K562 (cell line): ENCODE measurements around the gene TMEM181. TPM values are rescaled to one million over a fixed set of nuclear protein-coding genes. Genes with fewer than 3 reads are reported as not detected.
A peak's percentile ranks its signal among the peaks of the same experiment; 100 is the strongest.

Experiments used
- ATAC-seq: fragments of 200-7000 bp; cut with Tn5 transposase; 3 replicates; pipeline ENCODE4 v1.9.1; 2020; ENCODE audit warnings: moderate library complexity
- BruUV-seq: library from RNA; stranded (reverse); fragments of 400-500 nt; replicated peaks from 2 replicates; lab custom pipeline; 2021; lab: Mats Ljungman, UMichigan
- CTCF ChIA-PET: fragments of 300-600 bp; formaldehyde crosslinking; extraction: SDS; loops from one replicate; lab custom pipeline; 2021; ENCODE audit warnings: low intra/inter-chr PET ratio; lab: Yijun Ruan, JAX
- POLR2A ChIA-PET: fragments of 300-600, 350-650 bp; sonication (Branson Sonifier 250); formaldehyde crosslinking; extraction: SDS; loops from one replicate; lab custom pipeline; 2021; ENCODE audit warnings: antibody characterized with exemption, inconsistent platforms; lab: Yijun Ruan, JAX
- DNase-seq, 4 experiments: peaks; one replicate each; pipeline versions ENCODE4 v3.0.0 to v3.0.0-alpha.2; 2011 to 2018; ENCODE audit warnings: low spot score in 3 of 4, mixed read lengths in 3 of 4; ENCODE audit errors: extremely low read depth in 1 of 4
- FAIRE-seq: peaks from 2 replicates; lab custom pipeline; 2011; peaks lifted over from hg19 to GRCh38; lab: Jason Lieb, UNC
- H2AFZ ChIP-seq: 2 replicates; pipeline ENCODE4 v1.6.0; 2011; ENCODE audit warnings: low read depth, low read length, control low read depth, inconsistent platforms
- H3K27ac ChIP-seq: fragments of 200-600 bp; 3 replicates; pipeline ENCODE4 v1.8.0; 2011; ENCODE audit warnings: low read depth, mild to moderate bottlenecking, control low read depth, inconsistent platforms, low read length, moderate library complexity, mixed read lengths; ENCODE audit errors: extremely low read depth
- H3K27me3 ChIP-seq, 2 experiments: fragments of 300-600 bp in 1 of 2; 2 replicates in 1 of 2; 3 replicates in 1 of 2; pipeline versions ENCODE4 v1.6.0 to v1.8.0; 2011; ENCODE audit warnings: inconsistent platforms in 2 of 2, low read length in 2 of 2, mild to moderate bottlenecking in 1 of 2, mixed read lengths in 1 of 2, moderate library complexity in 1 of 2; ENCODE audit not compliant: control insufficient read depth in 2 of 2, insufficient read depth in 2 of 2
- H3K36me3 ChIP-seq: fragments of 300-600 bp; 3 replicates; pipeline ENCODE4 v1.8.0; 2011; ENCODE audit warnings: mild to moderate bottlenecking, low read length, inconsistent platforms; ENCODE audit not compliant: control insufficient read depth, insufficient read depth
- H3K4me1 ChIP-seq, 2 experiments: fragments of 200-600 bp in 1 of 2; replicated peaks in 1 of 2; 2 replicates in 1 of 2; 3 replicates in 1 of 2; pipeline versions ENCODE4 v1.5.1 to v1.8.0; 2011; ENCODE audit warnings: inconsistent platforms in 2 of 2, low read length in 2 of 2, mild to moderate bottlenecking in 1 of 2, mixed read lengths in 1 of 2, moderate library complexity in 1 of 2; ENCODE audit not compliant: control insufficient read depth in 2 of 2, insufficient read depth in 2 of 2
- H3K4me2 ChIP-seq: 2 replicates; pipeline ENCODE4 v1.6.1; 2011; ENCODE audit warnings: low read length, control low read depth, inconsistent platforms, mixed read lengths; ENCODE audit not compliant: insufficient read depth
- H3K4me3 ChIP-seq: fragments of 200-600 bp; sonication (generic), shearing (Covaris generic); 2 replicates; pipeline ENCODE4 v1.5.1; 2016; ENCODE audit warnings: control low read depth, inconsistent platforms
- H3K79me2 ChIP-seq: fragments of 200-600 bp; 3 replicates; pipeline ENCODE4 v1.8.0; 2011; ENCODE audit warnings: low read length, inconsistent platforms; ENCODE audit not compliant: control insufficient read depth, insufficient read depth
- H3K9ac ChIP-seq, 2 experiments: 2 replicates each; pipeline versions ENCODE4 v1.6.0 to v1.6.1; 2011; ENCODE audit warnings: low read depth in 2 of 2, low read length in 2 of 2, control low read depth in 1 of 2, inconsistent platforms in 1 of 2, mild to moderate bottlenecking in 1 of 2, mixed read lengths in 1 of 2; ENCODE audit not compliant: insufficient read depth in 1 of 2
- H3K9me1 ChIP-seq: one replicate; pipeline ENCODE4 v1.6.0; 2011; ENCODE audit warnings: inconsistent platforms, mild to moderate bottlenecking, low read length, moderate library complexity; ENCODE audit not compliant: control insufficient read depth, insufficient read depth
- H3K9me3 ChIP-seq: replicated peaks from 2 replicates; pipeline ENCODE4 v1.5.1; 2011; ENCODE audit warnings: low read depth, low read length, inconsistent platforms; ENCODE audit not compliant: control insufficient read depth, insufficient read depth
- H4K20me1 ChIP-seq: replicated peaks from 2 replicates; pipeline ENCODE4 v1.6.1; 2011; ENCODE audit warnings: low read length, inconsistent platforms, mixed read lengths; ENCODE audit not compliant: control insufficient read depth, insufficient read depth
- CBX2 ChIP-seq: fragments of 200-600 bp; sonication (generic); IDR thresholded peaks from one replicate; pipeline ENCODE4 v1.6.1; 2012; ENCODE audit warnings: mild to moderate bottlenecking, low read length, inconsistent platforms; ENCODE audit not compliant: insufficient read depth, poor library complexity, severe bottlenecking
- CBX8 ChIP-seq: fragments of 200-600 bp; sonication (generic); IDR thresholded peaks from 2 replicates; pipeline ENCODE4 v1.6.1; 2012; ENCODE audit warnings: borderline replicate concordance, mixed run types, low read depth, mild to moderate bottlenecking, moderate library complexity, mixed read lengths, low read length, control low read depth, inconsistent platforms; ENCODE audit not compliant: poor library complexity, severe bottlenecking; ENCODE audit errors: extremely low read depth
- FIP1L1 ChIP-seq: fragments of 200-400 bp; formaldehyde crosslinking; IDR thresholded peaks from 2 replicates; pipeline ENCODE4 v1.6.1; 2018; ENCODE audit warnings: mild to moderate bottlenecking, low read depth, low read length; ENCODE audit not compliant: poor library complexity, severe bottlenecking
- HCFC1 ChIP-seq: IDR thresholded peaks from 2 replicates; pipeline ENCODE4 v1.6.1; 2012; ENCODE audit warnings: low read depth, low read length, improper control_type of control experiment
- NFIC ChIP-seq: fragments of 450-650 bp; IDR thresholded peaks from 2 replicates; pipeline ENCODE4 v1.6.1; 2017; ENCODE audit warnings: mild to moderate bottlenecking, inconsistent platforms
- PYGO2 ChIP-seq: fragments of 450-650 bp; IDR thresholded peaks from 2 replicates; pipeline ENCODE4 v1.6.1; 2016; ENCODE audit warnings: mild to moderate bottlenecking, missing genetic modification characterization, moderate library complexity, missing compliant biosample characterization
- STAG1 ChIP-seq: sonication (generic); formaldehyde crosslinking; IDR thresholded peaks from 2 replicates; pipeline ENCODE4 v1.5.0; 2020; ENCODE audit warnings: missing genetic modification reagents, borderline replicate concordance
- THRAP3 ChIP-seq: fragments of 450-650 bp; IDR thresholded peaks from 2 replicates; pipeline ENCODE4 v1.6.1; 2016; ENCODE audit warnings: mild to moderate bottlenecking, inconsistent platforms, borderline replicate concordance
- ZNF23 ChIP-seq: fragments of 250-450 bp; sonication (Bioruptor Pico); IDR thresholded peaks from 2 replicates; pipeline ENCODE4 v1.4.0; 2020; ENCODE audit warnings: mild to moderate bottlenecking
- ZNF785 ChIP-seq: fragments of 250-450 bp; sonication (Bioruptor Pico); IDR thresholded peaks from 2 replicates; pipeline ENCODE4 v1.4.0; 2020; ENCODE audit warnings: mild to moderate bottlenecking
- WGBS: fragments of 100-300 bp; shearing (Covaris generic); methylation state at CpG from one replicate; pipeline ENCODE4 v1.1.6; 2016; ENCODE audit warnings: low coverage, mixed read lengths; ENCODE audit not compliant: insufficient coverage; ENCODE audit errors: missing lambda C conversion rate; 5-methylcytosine and 5-hydroxymethylcytosine counted together
- in situ Hi-C: fragments of 300-500 bp; cut with MboI; formaldehyde crosslinking; loops from 4 replicates; pipeline ENCODE4 v1.15.0; 2018; ENCODE audit warnings: inconsistent platforms, mixed read lengths
- intact Hi-C: fragments of 100-400 bp; cut with micrococcal nuclease; formaldehyde crosslinking; loops from 2 replicates; pipeline ENCODE4 v1.14.2; 2022
- polyA plus RNA-seq, 8 experiments: library from polyadenylated mRNA; depleted of rRNA in 4 of 8; stranded (reverse) in 5 of 8; unstranded in 3 of 8; fragments of >200 nt; fragmentation: Nextera tagmentation in 2 of 8; fragmentation: Illumina TruSeq in 1 of 8; extraction: Ambion mirVana in 2 of 8; extraction: Trizol in 1 of 8; gene quantifications; 2 replicates each; pipeline versions ENCODE4 v1.2.1 to v1.2.3, GENCODE V29; 2011 to 2014; ENCODE audit warnings: inconsistent platforms in 1 of 8, missing spikeins in 1 of 8
- total RNA-seq, 7 experiments: library from RNA; depleted of rRNA in 6 of 7; stranded (reverse); fragments of >200 nt in 6 of 7; fragmentation: Illumina TruSeq in 2 of 7; extraction: Trizol in 2 of 7; gene quantifications; 2 replicates each; pipeline versions ENCODE4 v1.2.1 to v1.2.3, GENCODE V29; 2011 to 2021; ENCODE audit warnings: low replicate concordance in 1 of 7
- TF ChIP-seq, protein P1 (sequence below), 2 experiments: fragments of 450-650 bp in 1 of 2; sonication (generic) in 1 of 2; formaldehyde crosslinking; conservative IDR thresholded peaks; 2 replicates each; pipeline versions ENCODE4 v1.4.0 to v1.8.1; 2020 to 2022; ENCODE audit warnings: mild to moderate bottlenecking in 1 of 2, missing genetic modification reagents in 1 of 2
- TF ChIP-seq, protein P2 (sequence below): fragments of 250-450 bp; sonication (Bioruptor Pico); IDR thresholded peaks from 2 replicates; pipeline ENCODE4 v1.5.0; 2021

TMEM181 gene
- total and polyA plus RNA-seq, 9 of the 15 experiments (the other 6 are each of a cell fraction or from before 2014, with no cell fraction given): 5.6 to 27.2 (median 19.9) TPM

GRCh38 chr6:158662607-158662953 is 102.7 kb downstream of the TMEM181 start:
- no TSS peak for BruUV-seq
- Histone ChIP-seq H2AFZ (no peak overlapping the region), H3K9me3 (no peaks in the 10 kb centered on the region), H3K27ac (no peak overlapping the region), H3K9me1 (no peaks in the 10 kb centered on the region), H3K79me2 (no peaks in the 10 kb centered on the region), H3K9ac (no peak overlapping the region), H4K20me1 (peaks cover 4% of the 10 kb centered on the region), H3K4me2 (no peak overlapping the region), H3K4me3 (no peak overlapping the region), H3K4me1 (peaks cover 0 to 3% of the 10 kb centered on the region in 2 experiments; a peak in 1 of 5 replicates), H3K36me3 (no peaks in the 10 kb centered on the region), H3K27me3 (peaks cover 60 to 71% of the 10 kb centered on the region in 2 experiments)
- in situ Hi-C loops: no loop called here
- DNase-seq: no peak
- ATAC-seq: no peak
- intact Hi-C loops: no loop called here
- ChIA-PET CTCF (interaction anchor here (0.7 to 0.9 kb wide), 2 partner anchors 310 to 442 kb away, joined by 3 read pairs; no protein-coding TSS in a partner anchor), POLR2A (interaction anchor here (0.6 to 1.5 kb wide), 6 partner anchors 11 to 384 kb away, joined by 3 to 5 read pairs (median 4); partner anchors contain the start of genes DYNLT1 and RSPH3)
- no peak for TF ChIP-seq ZNF23 (CRISPR knock-in tag)
- TF ChIP-seq CBX2: peak; percentile 96
- no peak for TF ChIP-seq NFIC
- TF ChIP-seq THRAP3: no peak
- no peak for TF ChIP-seq PYGO2 (tag)
- no peak for TF ChIP-seq FIP1L1
- TF ChIP-seq HCFC1: no peak
- TF ChIP-seq CBX8: peak; percentile 88
- TF ChIP-seq, protein P1, sequence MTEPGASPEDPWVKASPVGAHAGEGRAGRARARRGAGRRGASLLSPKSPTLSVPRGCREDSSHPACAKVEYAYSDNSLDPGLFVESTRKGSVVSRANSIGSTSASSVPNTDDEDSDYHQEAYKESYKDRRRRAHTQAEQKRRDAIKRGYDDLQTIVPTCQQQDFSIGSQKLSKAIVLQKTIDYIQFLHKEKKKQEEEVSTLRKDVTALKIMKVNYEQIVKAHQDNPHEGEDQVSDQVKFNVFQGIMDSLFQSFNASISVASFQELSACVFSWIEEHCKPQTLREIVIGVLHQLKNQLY (CRISPR knock-in tag; conservative IDR thresholded peaks at IDR 0.05): no peak
- TF ChIP-seq ZNF785 (CRISPR knock-in tag): no peak
- no peak for TF ChIP-seq STAG1 (CRISPR knock-in tag)
- TF ChIP-seq, protein P2, sequence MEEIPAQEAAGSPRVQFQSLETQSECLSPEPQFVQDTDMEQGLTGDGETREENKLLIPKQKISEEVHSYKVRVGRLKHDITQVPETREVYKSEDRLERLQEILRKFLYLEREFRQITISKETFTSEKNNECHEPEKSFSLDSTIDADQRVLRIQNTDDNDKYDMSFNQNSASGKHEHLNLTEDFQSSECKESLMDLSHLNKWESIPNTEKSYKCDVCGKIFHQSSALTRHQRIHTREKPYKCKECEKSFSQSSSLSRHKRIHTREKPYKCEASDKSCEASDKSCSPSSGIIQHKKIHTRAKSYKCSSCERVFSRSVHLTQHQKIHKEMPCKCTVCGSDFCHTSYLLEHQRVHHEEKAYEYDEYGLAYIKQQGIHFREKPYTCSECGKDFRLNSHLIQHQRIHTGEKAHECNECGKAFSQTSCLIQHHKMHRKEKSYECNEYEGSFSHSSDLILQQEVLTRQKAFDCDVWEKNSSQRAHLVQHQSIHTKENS (CRISPR knock-in tag): no peak
- WGBS: 4% methylated on average over 3 of the region's 3 CpGs
- no peak for FAIRE-seq
